NCI-H2029 treated with DMSO at 0.1 percent for 48 hours (cell line): ENCODE results near the gene SIGLEC7.

ENCODE experiments used
- DNase-seq: peaks from one replicate; lab custom pipeline; 2025; lab: John Stamatoyannopoulos, UW

The SIGLEC7 gene

DNA sequence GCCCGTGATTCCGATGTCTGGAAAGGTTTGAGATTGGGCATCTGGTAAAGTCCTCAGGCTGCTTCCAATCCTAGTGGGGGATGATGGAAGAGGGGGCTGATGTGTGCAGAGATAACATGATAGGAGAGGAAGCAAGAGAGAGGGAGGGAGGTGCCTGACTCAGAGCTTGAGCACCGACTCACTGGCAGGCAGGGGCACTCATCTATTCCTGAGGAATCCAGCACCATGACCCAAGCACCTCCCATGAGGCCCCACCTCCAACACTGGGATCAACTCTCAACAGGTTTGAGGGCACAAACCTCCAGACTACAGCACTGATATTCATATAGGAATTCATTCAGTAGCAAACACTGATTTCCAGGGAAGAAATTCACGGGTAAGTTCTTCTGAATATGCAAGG is 23.0 kb upstream of the SIGLEC7 start:
- DNase-seq = no peak

DNA sequence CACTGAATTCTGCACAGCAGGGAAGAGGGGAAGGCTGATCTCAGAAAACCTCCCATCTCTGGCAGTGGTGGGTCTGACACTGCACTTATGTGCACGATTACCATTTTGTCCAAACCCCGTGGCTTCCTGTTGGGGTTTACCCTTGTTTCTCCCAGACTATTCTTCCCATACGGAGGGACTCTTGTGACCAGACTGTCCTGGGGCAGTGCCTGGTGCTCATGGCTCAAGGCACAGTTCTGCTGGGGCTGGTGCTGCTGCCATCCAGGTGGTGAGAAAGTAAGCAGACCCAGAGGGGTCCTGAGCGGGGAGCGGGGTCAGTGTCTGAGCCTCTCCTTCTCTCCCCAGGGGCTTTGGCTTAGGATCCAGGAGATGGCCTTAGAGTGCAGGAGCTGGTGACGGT is 22.5 kb upstream of the SIGLEC7 start:
- DNase-seq = no peak

DNA sequence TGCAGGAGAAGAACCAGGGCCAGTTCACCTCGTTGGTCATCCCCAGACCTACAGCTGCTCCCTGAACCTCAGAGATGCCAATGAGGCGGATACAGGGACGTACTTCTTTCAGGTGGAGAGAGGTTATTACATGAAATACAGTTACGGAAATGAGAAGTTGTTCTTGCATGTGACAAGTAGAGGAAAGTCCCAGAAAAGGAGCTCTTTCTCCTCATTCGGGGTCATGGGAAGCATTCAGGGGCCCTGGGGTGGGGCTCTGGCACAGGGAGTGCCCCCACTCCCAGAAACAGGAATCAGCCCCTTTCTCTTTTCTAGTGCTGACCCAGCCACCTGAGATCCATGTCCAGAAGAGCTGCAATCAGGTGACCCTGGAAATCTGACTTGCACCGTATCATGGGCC is 21.9 kb upstream of the SIGLEC7 start:
- no peak for DNase-seq

DNA sequence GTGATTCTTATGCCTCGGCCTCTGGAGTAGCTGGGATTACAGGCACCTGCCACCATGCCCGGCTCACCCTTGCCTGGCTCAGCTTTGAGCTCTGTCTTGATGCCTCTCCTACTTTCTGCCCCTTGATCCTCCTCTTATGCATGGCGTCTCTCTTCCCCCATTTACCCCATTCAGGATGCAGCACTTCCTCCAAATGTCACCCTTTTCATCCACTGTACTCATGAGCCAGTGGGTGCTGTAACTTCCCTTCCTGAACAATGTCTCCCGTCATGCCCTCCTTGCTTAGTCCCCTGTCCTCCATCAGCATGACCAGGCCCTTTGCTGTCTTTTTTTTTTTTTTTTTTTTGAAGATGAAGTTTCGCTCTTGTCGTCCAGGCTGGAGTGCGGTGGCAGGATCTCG is 20.8 kb upstream of the SIGLEC7 start:
- no peak for DNase-seq

GRCh38 chr19:51122112-51122981 is 19.8 kb upstream of the SIGLEC7 start:
- no peak for DNase-seq

DNA sequence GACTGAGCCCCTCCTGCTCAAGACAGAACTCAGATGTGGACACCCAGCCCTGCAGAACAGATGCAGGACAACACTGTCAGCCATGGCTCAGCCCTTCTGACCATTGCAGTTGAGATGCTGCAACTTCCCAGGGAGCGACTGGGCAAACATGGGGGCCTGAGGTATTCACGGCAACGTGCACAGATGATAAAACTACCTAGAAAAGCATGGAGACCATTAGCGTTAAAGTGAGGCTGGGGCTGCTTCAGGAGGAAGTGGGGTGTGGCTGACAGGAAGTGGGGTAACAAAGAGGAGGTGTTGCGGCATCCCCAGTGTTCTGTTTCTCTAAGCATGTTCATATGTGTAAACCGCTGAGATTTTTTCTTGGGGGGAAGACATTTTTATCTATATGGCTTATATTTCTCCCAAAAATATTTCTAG is 18.7 kb upstream of the SIGLEC7 start:
- no peak for DNase-seq

- no peak for DNase-seq
Observed at GRCh38 chr19:51123802-51124201, 18.3 kb upstream of the SIGLEC7 start.

DNA sequence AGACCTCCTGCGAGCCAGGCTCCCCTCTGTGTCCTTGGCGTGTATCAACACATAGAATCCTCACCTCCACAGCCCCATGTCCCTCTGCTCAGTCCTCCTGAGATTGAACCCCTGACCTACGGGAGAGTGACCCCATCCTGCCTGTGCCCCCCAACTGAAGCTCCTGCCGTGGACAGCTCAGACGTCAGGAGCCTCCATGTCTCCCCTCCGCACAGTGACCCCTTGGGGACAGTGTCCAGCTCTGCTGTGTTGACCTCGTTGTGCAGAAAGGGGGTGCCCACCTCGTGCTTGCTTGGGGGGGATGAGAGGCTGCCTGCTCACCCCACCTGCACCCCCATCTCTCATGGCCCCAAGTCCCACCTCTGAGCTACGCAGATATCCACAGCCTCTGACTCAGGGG is 17.9 kb upstream of the SIGLEC7 start:
- no peak for DNase-seq

DNA sequence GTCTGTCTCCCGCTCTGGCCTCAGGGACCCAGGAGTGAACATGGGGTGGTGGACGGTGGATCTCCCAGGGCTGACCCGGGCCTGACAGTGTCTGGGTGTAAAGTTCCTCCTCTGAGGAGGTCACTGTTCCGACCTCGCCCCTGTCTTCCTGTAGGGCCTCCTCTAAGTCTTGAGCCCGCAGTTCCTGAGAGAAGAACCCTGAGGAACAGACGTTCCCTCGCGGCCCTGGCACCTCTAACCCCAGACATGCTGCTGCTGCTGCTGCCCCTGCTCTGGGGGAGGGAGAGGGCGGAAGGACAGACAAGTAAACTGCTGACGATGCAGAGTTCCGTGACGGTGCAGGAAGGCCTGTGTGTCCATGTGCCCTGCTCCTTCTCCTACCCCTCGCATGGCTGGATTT is 17.4 kb upstream of the SIGLEC7 start, which contains the start of gene SIGLEC9:
TSS of gene SIGLEC9 (plus strand) at position 178 of the 400 bp plus-strand sequence. CDS start at position 247, 69 bp downstream.
- DNase-seq = no peak

DNA sequence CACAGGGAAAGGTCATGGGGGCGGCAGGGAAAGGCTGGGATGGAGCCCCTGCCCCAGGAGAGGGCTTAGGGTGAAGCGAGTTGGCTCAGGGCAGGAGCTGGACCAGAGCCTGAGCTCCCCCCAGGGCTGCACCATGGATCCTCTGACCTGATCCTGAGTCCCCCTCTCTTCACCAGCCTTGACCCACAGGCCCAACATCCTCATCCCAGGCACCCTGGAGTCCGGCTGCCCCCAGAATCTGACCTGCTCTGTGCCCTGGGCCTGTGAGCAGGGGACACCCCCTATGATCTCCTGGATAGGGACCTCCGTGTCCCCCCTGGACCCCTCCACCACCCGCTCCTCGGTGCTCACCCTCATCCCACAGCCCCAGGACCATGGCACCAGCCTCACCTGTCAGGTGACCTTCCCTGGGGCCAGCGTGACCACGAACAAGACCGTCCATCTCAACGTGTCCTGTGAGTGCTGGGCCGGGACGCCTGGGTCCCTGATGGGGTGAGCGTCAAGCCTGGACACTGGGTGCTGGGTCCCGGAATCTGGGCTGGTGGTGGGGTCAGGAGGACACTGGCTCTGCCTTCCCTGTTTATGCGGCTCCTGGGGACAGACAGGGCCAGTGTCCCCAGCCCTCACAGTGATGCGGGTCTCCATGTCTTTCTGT is 16.6 kb upstream of the SIGLEC7 start:
- no peak for DNase-seq

DNA sequence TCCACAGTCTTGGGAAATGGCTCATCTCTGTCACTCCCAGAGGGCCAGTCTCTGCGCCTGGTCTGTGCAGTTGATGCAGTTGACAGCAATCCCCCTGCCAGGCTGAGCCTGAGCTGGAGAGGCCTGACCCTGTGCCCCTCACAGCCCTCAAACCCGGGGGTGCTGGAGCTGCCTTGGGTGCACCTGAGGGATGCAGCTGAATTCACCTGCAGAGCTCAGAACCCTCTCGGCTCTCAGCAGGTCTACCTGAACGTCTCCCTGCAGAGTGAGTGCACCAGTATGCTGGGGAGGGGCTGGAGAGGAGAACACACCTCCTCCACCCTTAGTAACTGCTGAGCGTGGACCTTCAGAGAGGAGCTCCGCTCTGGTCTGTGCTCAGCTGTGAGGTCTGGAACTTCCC is 15.1 kb upstream of the SIGLEC7 start:
- no peak for DNase-seq

- no peak for DNase-seq
Observed at GRCh38 chr19:51127755-51128154, 14.3 kb upstream of the SIGLEC7 start.

- DNase-seq = no peak
Observed at GRCh38 chr19:51128227-51128626, 13.9 kb upstream of the SIGLEC7 start.

DNA sequence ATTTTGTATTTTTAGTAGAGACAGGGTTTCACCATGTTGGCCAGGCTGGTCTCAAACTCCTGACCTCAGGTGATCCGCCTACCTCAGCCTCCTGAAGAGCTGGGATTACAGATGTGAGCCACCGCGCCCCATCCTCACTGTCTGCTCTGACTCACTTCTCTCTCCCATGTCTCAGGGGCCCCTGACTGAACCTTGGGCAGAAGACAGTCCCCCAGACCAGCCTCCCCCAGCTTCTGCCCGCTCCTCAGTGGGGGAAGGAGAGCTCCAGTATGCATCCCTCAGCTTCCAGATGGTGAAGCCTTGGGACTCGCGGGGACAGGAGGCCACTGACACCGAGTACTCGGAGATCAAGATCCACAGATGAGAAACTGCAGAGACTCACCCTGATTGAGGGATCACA is 12.4 kb upstream of the SIGLEC7 start:
- no peak for DNase-seq

- DNase-seq = no peak
Observed at GRCh38 chr19:51131780-51132680, 10.1 kb upstream of the SIGLEC7 start.

- DNase-seq = no peak
Observed at GRCh38 chr19:51135004-51135403, 7.1 kb upstream of the SIGLEC7 start.

- DNase-seq = no peak
Observed at GRCh38 chr19:51135986-51136762, 5.9 kb upstream of the SIGLEC7 start.

- no peak for DNase-seq
Observed at GRCh38 chr19:51136851-51137551, 5.1 kb upstream of the SIGLEC7 start.

DNA sequence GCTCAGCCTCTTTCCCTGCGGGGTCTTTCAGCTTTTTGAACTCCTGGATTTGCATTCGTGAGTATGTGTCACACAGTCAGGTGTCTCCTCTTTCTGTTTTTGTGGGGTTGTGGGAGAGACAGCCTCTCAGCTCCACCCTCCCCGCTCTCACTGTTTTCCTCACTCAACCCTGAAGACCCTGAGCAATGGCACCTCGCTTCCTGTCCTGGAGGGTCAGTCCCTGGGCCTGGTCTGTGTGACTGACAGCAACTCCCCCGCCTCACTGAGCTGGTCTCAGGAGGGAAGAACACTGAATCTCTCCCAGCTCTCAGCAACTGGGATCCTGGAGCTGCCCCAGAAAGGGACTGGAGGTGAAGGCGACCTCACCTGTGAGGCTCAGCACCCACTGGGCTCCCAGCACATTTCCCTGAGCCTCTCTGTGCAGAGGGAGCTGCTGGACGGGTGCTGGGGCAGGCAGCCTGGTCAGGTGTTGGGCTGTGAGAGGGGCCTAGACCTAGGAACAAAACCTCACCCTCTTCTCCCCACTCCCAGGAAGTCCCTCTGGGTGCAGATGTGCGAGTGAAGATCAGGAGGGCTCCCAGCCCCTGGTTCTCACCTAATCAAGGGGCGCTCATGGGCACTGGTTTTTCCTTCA is 4.2 kb upstream of the SIGLEC7 start:
- no peak for DNase-seq

DNA sequence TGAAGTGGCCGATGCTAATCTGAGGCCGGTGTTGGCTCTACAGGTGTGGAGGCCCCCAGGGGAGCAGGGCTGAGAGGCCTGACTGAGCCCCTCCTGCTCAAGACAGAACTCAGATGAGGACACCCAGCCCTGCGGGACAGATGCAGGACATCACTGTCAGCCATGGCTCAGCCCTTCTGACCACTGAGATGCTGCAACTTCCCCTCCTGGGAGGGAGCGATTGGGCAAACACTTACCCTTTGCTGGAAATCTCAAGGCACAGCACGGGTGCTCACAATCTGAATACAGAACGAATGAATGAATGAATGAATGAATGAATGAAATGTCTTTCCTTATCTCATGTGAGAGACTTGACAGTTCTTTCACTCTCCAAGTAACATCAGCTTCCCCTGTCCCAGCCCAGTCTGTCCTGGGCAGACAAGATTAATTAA is 3.5 kb upstream of the SIGLEC7 start:
- DNase-seq = no peak
